ENCODE data around the gene TMEM207. TPM values are rescaled to one million over a fixed set of nuclear protein-coding genes. Genes with fewer than 3 reads are reported as not detected.

The TMEM207 gene
- polyA plus RNA-seq, 1 experiment: not detected

GRCh38 chr3:190467922-190468321 is 18.2 kb upstream of the TMEM207 start:
- H3K4me3 ChIP-seq (ENCODE audit: low read depth, low read length): no peak overlapping the region
- TF ChIP-seq CTCF (IDR thresholded peaks at IDR 0.05; ENCODE audit: low read depth, low read length): no peak
- CTCF ChIA-PET: no interaction called here
- POLR2A ChIA-PET: no interaction called here
- no peaks in the 10 kb centered on the region; the same call in 1 of the 2 replicates for H3K9me3 ChIP-seq (ENCODE audit: control insufficient read depth, insufficient read depth, low read length)
- no peak for DNase-seq (ENCODE audit: low read depth, low spot score)
- no peak overlapping the region for H3K27ac ChIP-seq (ENCODE audit: low read depth, low read length)
- no peaks in the 10 kb centered on the region for H3K27me3 ChIP-seq (ENCODE audit: control insufficient read depth, insufficient read depth, low read length)

DNA sequence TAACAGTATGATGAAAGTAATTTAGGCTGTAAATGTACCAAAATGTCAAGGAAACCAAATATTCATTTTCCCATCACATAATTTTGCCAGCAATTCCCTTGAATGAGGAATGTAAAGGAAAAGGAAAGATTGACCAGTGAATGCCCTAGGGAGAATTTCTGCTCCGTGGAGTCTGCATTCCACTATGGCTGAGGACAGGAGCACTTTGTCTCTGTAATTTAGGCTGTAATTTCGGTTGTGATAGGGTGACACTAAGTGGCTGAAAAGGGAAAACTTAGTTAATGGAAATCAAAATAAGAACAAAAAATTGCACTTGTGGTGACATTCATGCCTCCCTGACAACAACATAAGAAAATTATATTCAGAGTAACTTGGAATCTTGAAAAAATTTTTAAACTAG is 8.3 kb upstream of the TMEM207 start:
- ChIA-PET CTCF (no interaction called here), POLR2A (no interaction called here)
- no peak for TF ChIP-seq CTCF (IDR thresholded peaks at IDR 0.05; ENCODE audit: low read depth, low read length)
- no peak for DNase-seq (ENCODE audit: low read depth, low spot score)
- no peak overlapping the region for H3K4me3 ChIP-seq (ENCODE audit: low read depth, low read length)
- H3K27me3 ChIP-seq (ENCODE audit: control insufficient read depth, insufficient read depth, low read length): no peaks in the 10 kb centered on the region
- H3K9me3 ChIP-seq (ENCODE audit: control insufficient read depth, insufficient read depth, low read length): no peaks in the 10 kb centered on the region
- no peak overlapping the region for H3K27ac ChIP-seq (ENCODE audit: low read depth, low read length)

DNA sequence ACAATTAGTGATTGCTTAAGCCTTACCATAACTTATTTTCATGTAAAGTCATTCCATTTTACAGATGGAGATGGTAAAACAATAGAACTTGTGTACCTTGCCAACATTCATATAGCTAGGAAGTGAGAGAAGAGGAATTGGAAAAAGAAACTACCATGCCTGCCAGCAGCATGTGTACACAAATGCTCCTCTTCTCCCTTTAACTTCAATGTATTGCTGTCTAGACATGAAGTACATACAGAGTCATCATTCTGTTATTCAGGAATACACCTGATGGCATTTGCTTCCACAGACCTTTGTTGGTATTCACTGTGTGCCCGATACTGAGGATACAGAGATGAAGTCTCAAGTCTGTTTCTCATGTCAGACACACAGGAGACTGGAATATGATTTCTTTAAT is 7.1 kb upstream of the TMEM207 start:
- DNase-seq (ENCODE audit: low read depth, low spot score): no peak
- ChIA-PET CTCF (interaction anchor here (0.6 to 1.8 kb wide), 2 partner anchors 244 to 495 kb away, joined by 3 to 4 read pairs; no protein-coding TSS in a partner anchor), POLR2A (no interaction called here)
- no peaks in the 10 kb centered on the region for H3K27me3 ChIP-seq (ENCODE audit: control insufficient read depth, insufficient read depth, low read length)
- no peak overlapping the region for H3K4me3 ChIP-seq (ENCODE audit: low read depth, low read length)
- H3K27ac ChIP-seq (ENCODE audit: low read depth, low read length): no peak overlapping the region
- no peak for TF ChIP-seq CTCF (IDR thresholded peaks at IDR 0.05; ENCODE audit: low read depth, low read length)
- no peaks in the 10 kb centered on the region for H3K9me3 ChIP-seq (ENCODE audit: control insufficient read depth, insufficient read depth, low read length)

DNA sequence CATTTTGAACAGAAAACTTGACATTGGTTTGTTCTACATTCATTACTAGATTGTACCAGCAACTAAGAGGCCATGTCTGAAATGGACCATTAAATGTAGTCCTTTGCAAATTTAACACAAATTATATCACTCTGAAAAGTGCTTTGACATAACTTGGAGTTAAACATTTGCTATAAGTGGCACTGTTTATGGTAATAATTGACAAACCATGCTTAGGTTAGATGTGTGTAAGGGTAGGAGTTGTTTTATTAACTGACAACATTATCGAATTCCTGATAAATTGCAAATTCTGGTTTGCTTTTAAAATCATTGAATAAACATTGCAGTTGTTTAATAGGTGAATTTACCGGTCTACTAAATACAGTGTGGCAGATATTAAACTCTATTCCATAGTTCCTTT is 6.1 kb upstream of the TMEM207 start:
- H3K9me3 ChIP-seq (ENCODE audit: control insufficient read depth, insufficient read depth, low read length): no peaks in the 10 kb centered on the region
- DNase-seq (ENCODE audit: low read depth, low spot score): no peak
- POLR2A ChIA-PET: no interaction called here
- CTCF ChIA-PET: interaction anchor here (1.8 kb wide), 1 partner anchor 494 kb away, joined by 4 read pairs; no protein-coding TSS in a partner anchor
- no peak overlapping the region for H3K4me3 ChIP-seq (ENCODE audit: low read depth, low read length)
- H3K27me3 ChIP-seq (ENCODE audit: control insufficient read depth, insufficient read depth, low read length): no peaks in the 10 kb centered on the region
- TF ChIP-seq CTCF (IDR thresholded peaks at IDR 0.05; ENCODE audit: low read depth, low read length): no peak
- no peak overlapping the region for H3K27ac ChIP-seq (ENCODE audit: low read depth, low read length)

DNA sequence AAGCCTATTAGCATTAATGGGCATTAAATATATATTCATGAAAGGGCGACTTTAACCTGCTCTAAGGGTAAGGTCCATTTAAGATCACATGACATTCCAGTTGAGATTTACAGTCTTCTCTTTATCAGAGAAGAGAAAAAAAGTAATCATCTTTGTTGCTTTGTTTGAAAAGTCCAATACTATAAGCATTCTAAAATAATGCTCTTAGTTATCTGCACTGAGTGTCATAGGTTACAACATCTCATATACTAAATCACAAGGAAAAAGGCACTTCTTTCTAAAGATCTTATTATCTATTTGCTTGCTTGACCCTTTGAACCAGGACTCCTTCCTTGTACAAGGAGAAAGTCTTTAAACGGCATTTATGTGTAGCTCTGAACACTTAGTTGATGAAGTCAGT is 1.4 kb downstream of the TMEM207 start:
- H3K4me3 ChIP-seq (ENCODE audit: low read depth, low read length): no peak overlapping the region
- no peaks in the 10 kb centered on the region for H3K27me3 ChIP-seq (ENCODE audit: control insufficient read depth, insufficient read depth, low read length)
- no peaks in the 10 kb centered on the region for H3K9me3 ChIP-seq (ENCODE audit: control insufficient read depth, insufficient read depth, low read length)
- H3K27ac ChIP-seq (ENCODE audit: low read depth, low read length): no peak overlapping the region
- no peak for DNase-seq (ENCODE audit: low read depth, low spot score)
- CTCF ChIA-PET: interaction anchor here (0.6 to 2.5 kb wide), 3 partner anchors 24 to 249 kb away, joined by 3 to 9 read pairs (median 8); no protein-coding TSS in a partner anchor
- no peak for TF ChIP-seq CTCF (IDR thresholded peaks at IDR 0.05; ENCODE audit: low read depth, low read length)
- POLR2A ChIA-PET: no interaction called here

All from AG04450 (cell line).